ENCODE measurements around the gene CNTN5. TPM values are rescaled to one million over a fixed set of nuclear protein-coding genes. Genes with fewer than 3 reads are reported as not detected.

The CNTN5 gene
- total RNA-seq, 2 experiments from 2014 or later = not detected

DNA sequence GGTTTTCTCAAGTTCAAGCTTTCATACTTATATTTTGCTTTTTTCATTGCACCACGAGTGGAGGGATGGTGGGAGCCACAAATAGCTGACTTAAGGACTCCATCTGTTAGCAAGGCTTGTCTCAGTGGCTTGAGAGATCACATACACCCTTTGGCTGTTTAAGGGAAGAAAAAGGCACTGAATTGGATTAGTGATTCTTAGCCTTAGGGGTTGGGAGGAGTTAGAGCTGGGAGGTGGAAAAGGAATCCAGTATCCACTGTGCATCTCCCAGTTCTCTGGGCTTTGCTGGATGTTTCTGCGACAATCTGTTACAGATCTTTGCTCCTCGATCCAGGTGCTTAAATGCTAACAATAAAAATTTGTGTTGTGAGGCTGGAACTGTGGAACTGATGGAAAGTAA is 593.6 kb downstream of the CNTN5 start:
- H3K4me3 Mint-ChIP-seq = no peak overlapping the region
- H3K4me1 ChIP-seq (ENCODE audit: insufficient read depth, low read length) = no peaks in the 10 kb centered on the region
- no peak overlapping the region for H3K27ac Mint-ChIP-seq
- no peaks in the 10 kb centered on the region for H3K36me3 ChIP-seq (ENCODE audit: insufficient read depth, low read length)
- no peaks in the 10 kb centered on the region for H3K9me3 Mint-ChIP-seq
- ChIA-PET CTCF (no interaction called here), POLR2A (no interaction called here)
- DNase-seq = no peak
- H3K4me3 ChIP-seq (ENCODE audit: low read length) = no peak overlapping the region
- no peaks in the 10 kb centered on the region for H3K27me3 ChIP-seq (ENCODE audit: control insufficient read depth in 1 of 2, insufficient read depth in 2 of 2, low read length in 2 of 2)
- no peak for ATAC-seq (ENCODE audit: poor library complexity)
- H3K4me1 Mint-ChIP-seq (ENCODE audit: low read depth) = no peaks in the 10 kb centered on the region
- no peak overlapping the region for H3K27ac ChIP-seq (ENCODE audit: low read depth in 1 of 2, low read length in 2 of 2)
- no peaks in the 10 kb centered on the region for H3K27me3 Mint-ChIP-seq
- peaks cover 0 to 4% of the 10 kb centered on the region in 2 experiments for H3K9me3 ChIP-seq (ENCODE audit: control insufficient read depth in 1 of 2, insufficient read depth in 1 of 2, low read length in 2 of 2)
- intact Hi-C loops (cut with DNase I, micrococcal nuclease) = no loop called here
- H3K36me3 Mint-ChIP-seq (ENCODE audit: low read depth) = no peaks in the 10 kb centered on the region
- TF ChIP-seq, protein P1, sequence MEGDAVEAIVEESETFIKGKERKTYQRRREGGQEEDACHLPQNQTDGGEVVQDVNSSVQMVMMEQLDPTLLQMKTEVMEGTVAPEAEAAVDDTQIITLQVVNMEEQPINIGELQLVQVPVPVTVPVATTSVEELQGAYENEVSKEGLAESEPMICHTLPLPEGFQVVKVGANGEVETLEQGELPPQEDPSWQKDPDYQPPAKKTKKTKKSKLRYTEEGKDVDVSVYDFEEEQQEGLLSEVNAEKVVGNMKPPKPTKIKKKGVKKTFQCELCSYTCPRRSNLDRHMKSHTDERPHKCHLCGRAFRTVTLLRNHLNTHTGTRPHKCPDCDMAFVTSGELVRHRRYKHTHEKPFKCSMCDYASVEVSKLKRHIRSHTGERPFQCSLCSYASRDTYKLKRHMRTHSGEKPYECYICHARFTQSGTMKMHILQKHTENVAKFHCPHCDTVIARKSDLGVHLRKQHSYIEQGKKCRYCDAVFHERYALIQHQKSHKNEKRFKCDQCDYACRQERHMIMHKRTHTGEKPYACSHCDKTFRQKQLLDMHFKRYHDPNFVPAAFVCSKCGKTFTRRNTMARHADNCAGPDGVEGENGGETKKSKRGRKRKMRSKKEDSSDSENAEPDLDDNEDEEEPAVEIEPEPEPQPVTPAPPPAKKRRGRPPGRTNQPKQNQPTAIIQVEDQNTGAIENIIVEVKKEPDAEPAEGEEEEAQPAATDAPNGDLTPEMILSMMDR (IDR thresholded peaks at IDR 0.05) = no peak

DNA sequence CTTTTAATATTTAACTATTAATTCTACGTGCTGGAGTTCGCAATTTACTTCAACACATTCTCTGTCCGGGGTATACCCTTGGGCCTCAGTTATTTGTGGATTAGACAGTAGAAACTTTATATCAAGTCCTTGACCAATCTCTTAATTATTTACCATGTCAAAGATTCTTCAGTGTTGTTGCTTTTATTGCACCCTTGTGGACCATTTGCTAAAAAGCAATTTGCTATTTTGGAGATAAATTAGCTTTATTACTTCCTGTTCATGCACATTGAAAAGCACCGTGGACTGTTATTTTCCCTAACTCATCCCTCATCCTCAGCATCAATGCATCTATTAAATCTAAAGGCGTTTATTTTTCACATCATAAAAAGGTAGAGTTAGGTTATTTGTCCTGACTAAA is 609.9 kb downstream of the CNTN5 start:
- Histone ChIP-seq H3K4me1 (ENCODE audit: insufficient read depth, low read length) (no peaks in the 10 kb centered on the region), H3K9me3 (ENCODE audit: control insufficient read depth in 1 of 2, insufficient read depth in 1 of 2, low read length in 2 of 2) (no peaks in the 10 kb centered on the region), H3K27ac (ENCODE audit: low read depth in 1 of 2, low read length in 2 of 2) (no peak overlapping the region), H3K4me3 (ENCODE audit: low read length) (no peak overlapping the region), H3K27me3 (ENCODE audit: control insufficient read depth in 1 of 2, insufficient read depth in 2 of 2, low read length in 2 of 2) (no peaks in the 10 kb centered on the region), H3K36me3 (ENCODE audit: insufficient read depth, low read length) (no peaks in the 10 kb centered on the region)
- DNase-seq (no peak), ATAC-seq (ENCODE audit: poor library complexity) (no peak)
- POLR2A ChIA-PET = no interaction called here
- Mint-ChIP-seq H3K4me3 (no peak overlapping the region), H3K4me1 (ENCODE audit: low read depth) (no peaks in the 10 kb centered on the region), H3K9me3 (no peaks in the 10 kb centered on the region), H3K27me3 (no peaks in the 10 kb centered on the region), H3K36me3 (ENCODE audit: low read depth) (no peaks in the 10 kb centered on the region), H3K27ac (no peak overlapping the region)
- intact Hi-C loops (cut with DNase I, micrococcal nuclease) = no loop called here
- CTCF ChIA-PET = no interaction called here
- TF ChIP-seq, protein P1 (IDR thresholded peaks at IDR 0.05) = no peak

DNA sequence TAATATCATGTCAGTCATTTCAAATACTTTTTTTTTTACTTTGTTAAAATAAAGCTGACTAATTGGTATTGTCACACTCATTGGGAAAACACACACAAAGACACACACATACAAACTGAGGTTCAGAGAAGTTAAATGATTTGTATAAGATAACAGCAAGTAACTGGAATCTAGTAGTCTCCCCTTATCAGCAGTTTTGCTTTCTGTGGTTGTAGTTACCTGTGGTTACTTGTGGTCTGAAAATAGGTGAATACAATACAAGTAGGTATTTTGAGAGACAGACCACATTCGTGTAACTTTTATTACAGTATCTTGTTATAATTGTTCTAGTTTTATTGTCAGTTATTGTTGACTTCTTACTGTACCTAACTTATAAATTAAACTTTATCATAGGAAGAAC is 610.9 kb downstream of the CNTN5 start:
- POLR2A ChIA-PET = no interaction called here

More for the DNA sequence above, 610.9 kb downstream of the CNTN5 start:
- Mint-ChIP-seq H3K9me3 (no peaks in the 10 kb centered on the region), H3K4me3 (no peak overlapping the region), H3K36me3 (ENCODE audit: low read depth) (no peaks in the 10 kb centered on the region), H3K4me1 (ENCODE audit: low read depth) (no peaks in the 10 kb centered on the region), H3K27me3 (no peaks in the 10 kb centered on the region), H3K27ac (no peak overlapping the region)
- Histone ChIP-seq H3K36me3 (ENCODE audit: insufficient read depth, low read length) (no peaks in the 10 kb centered on the region), H3K4me1 (ENCODE audit: insufficient read depth, low read length) (no peaks in the 10 kb centered on the region), H3K27ac (ENCODE audit: low read depth in 1 of 2, low read length in 2 of 2) (no peak overlapping the region), H3K27me3 (ENCODE audit: control insufficient read depth in 1 of 2, insufficient read depth in 2 of 2, low read length in 2 of 2) (no peaks in the 10 kb centered on the region), H3K4me3 (ENCODE audit: low read length) (no peak overlapping the region), H3K9me3 (ENCODE audit: control insufficient read depth in 1 of 2, insufficient read depth in 1 of 2, low read length in 2 of 2) (no peaks in the 10 kb centered on the region)
- TF ChIP-seq, protein P1 (IDR thresholded peaks at IDR 0.05) = no peak
- ATAC-seq (ENCODE audit: poor library complexity) (no peak), DNase-seq (no peak)
- intact Hi-C loops (cut with DNase I, micrococcal nuclease) = no loop called here
- CTCF ChIA-PET = no interaction called here

Measured in CD4-positive, alpha-beta T cell (primary cell).